ENCODE results near the gene R3HDM2. TPM values are rescaled to one million over a fixed set of nuclear protein-coding genes. Genes with fewer than 3 reads are reported as not detected.
"Not testable (repeated sequence)": the region's sequence is repeated elsewhere in the genome, so short reads cannot be mapped to it uniquely, and the experiment has no call there.

The R3HDM2 gene
- total RNA-seq, 1 donor from 2014 or later, result 19.2 TPM

DNA sequence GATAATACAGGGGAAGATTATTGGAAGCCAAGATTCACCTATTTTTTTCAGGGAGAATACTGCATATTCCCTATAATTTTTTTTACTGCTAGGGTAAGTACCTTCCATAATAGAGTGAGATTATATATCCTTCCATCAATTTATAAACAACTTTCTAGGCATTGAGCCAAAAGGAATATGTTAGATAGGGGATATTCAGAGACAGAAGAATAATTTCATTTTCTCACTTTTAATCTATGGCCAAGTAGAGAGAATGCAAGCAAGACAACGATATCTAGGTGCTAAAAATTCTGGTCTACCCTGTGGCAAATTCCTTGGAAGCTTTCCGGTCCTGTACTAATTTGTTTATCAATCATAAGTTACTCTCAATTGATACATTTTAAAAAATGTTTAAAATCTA lies 110.2 kb downstream of the R3HDM2 start:
- no peak overlapping the region for H3K4me3 ChIP-seq (ENCODE audit: insufficient read depth, low read depth, low read length)
- peaks cover 6% of the 10 kb centered on the region for H3K4me1 Mint-ChIP-seq (ENCODE audit: low read depth, unreplicated experiment)
- FAIRE-seq (no peak), DNase-seq (ENCODE audit: low read depth) (no peak)
- no peaks in the 10 kb centered on the region for H3K27me3 ChIP-seq (ENCODE audit: insufficient read depth, low read length)
- no peak overlapping the region for H3K4me2 ChIP-seq (ENCODE audit: low read length)
- no peak overlapping the region for H3K9ac ChIP-seq (ENCODE audit: low read length)
- H2AFZ ChIP-seq (ENCODE audit: low read depth, low read length), result no peak overlapping the region
- no peak overlapping the region for H3K27ac Mint-ChIP-seq (ENCODE audit: unreplicated experiment)
- H3K9me3 ChIP-seq (ENCODE audit: insufficient read depth, low read depth, low read length), result no peaks in the 10 kb centered on the region
- no peaks in the 10 kb centered on the region for H3K36me3 ChIP-seq (ENCODE audit: insufficient read depth, low read length)
- H3K4me3 Mint-ChIP-seq (ENCODE audit: unreplicated experiment), result no peak overlapping the region
- no peak for TF ChIP-seq CTCF (IDR thresholded peaks at IDR 0.05; ENCODE audit: insufficient read depth, low read depth, low read length)
- no peak for TF ChIP-seq EZH2 (IDR thresholded peaks at IDR 0.05; ENCODE audit: insufficient read depth, low read length)
- no peaks in the 10 kb centered on the region for H3K27me3 Mint-ChIP-seq (ENCODE audit: low read depth, unreplicated experiment)
- no peak overlapping the region for H3K27ac ChIP-seq (ENCODE audit: low read depth, low read length)
- peaks cover under 1% of the 10 kb centered on the region for H3K36me3 Mint-ChIP-seq (ENCODE audit: low read depth, unreplicated experiment)
- no peaks in the 10 kb centered on the region for H3K79me2 ChIP-seq (ENCODE audit: insufficient read depth, low read length)
- H4K20me1 ChIP-seq (ENCODE audit: insufficient read depth, low read length), result no peaks in the 10 kb centered on the region
- H3K9me3 Mint-ChIP-seq (ENCODE audit: unreplicated experiment), result no peaks in the 10 kb centered on the region
- no peaks in the 10 kb centered on the region for H3K4me1 ChIP-seq (ENCODE audit: insufficient read depth, low read length)

- Histone ChIP-seq H3K79me2 (ENCODE audit: insufficient read depth, low read length) (no peaks in the 10 kb centered on the region), H3K4me1 (ENCODE audit: insufficient read depth, low read length) (no peaks in the 10 kb centered on the region), H3K36me3 (ENCODE audit: insufficient read depth, low read length) (no peaks in the 10 kb centered on the region), H2AFZ (ENCODE audit: low read depth, low read length) (no peak overlapping the region), H3K27me3 (ENCODE audit: insufficient read depth, low read length) (no peaks in the 10 kb centered on the region), H3K4me3 (ENCODE audit: insufficient read depth, low read depth, low read length) (no peak overlapping the region), H3K9me3 (ENCODE audit: insufficient read depth, low read depth, low read length) (no peaks in the 10 kb centered on the region), H3K4me2 (ENCODE audit: low read length) (no peak overlapping the region), H4K20me1 (ENCODE audit: insufficient read depth, low read length) (no peaks in the 10 kb centered on the region), H3K27ac (ENCODE audit: low read depth, low read length) (no peak overlapping the region), H3K9ac (ENCODE audit: low read length) (no peak overlapping the region)
- H3K36me3 Mint-ChIP-seq (ENCODE audit: low read depth, unreplicated experiment), result peaks cover 3% of the 10 kb centered on the region
- no peak for TF ChIP-seq EZH2 (IDR thresholded peaks at IDR 0.05; ENCODE audit: insufficient read depth, low read length)
- H3K9me3 Mint-ChIP-seq (ENCODE audit: unreplicated experiment), result no peaks in the 10 kb centered on the region
- DNase-seq (ENCODE audit: low read depth) (no peak), FAIRE-seq (no peak)
- H3K4me3 Mint-ChIP-seq (ENCODE audit: unreplicated experiment), result no peak overlapping the region
- H3K4me1 Mint-ChIP-seq (ENCODE audit: low read depth, unreplicated experiment), result peaks cover 6% of the 10 kb centered on the region
- H3K27me3 Mint-ChIP-seq (ENCODE audit: low read depth, unreplicated experiment), result no peaks in the 10 kb centered on the region
- H3K27ac Mint-ChIP-seq (ENCODE audit: unreplicated experiment), result peak overlapping the region; percentile 50
Measured at GRCh38 chr12:57319678-57320469, 111.0 kb downstream of the R3HDM2 start.

DNA sequence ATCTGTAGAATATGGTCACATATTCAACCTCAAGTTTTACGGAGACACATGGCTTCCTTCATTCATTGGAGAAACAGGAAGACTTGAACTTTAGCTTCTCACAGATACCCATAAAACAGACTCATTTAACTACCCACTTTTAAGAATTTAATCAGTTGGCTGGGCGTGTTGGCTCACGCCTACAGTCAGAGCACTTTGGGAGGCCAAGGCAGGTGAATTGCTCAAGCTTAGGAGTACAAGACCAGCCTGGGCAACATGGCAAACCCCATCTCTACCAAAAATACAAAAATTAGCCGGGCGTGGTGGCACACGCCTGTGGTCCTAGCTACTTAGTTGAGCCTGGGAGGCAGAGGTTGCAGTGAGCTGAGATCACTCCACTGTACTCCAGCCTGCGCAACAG lies 115.2 kb downstream of the R3HDM2 start:
- Histone ChIP-seq H2AFZ (ENCODE audit: low read depth, low read length) (no peak overlapping the region), H3K27ac (ENCODE audit: low read depth, low read length) (no peak overlapping the region), H3K4me2 (ENCODE audit: low read length) (no peak overlapping the region), H3K4me1 (ENCODE audit: insufficient read depth, low read length) (no peaks in the 10 kb centered on the region), H3K9me3 (ENCODE audit: insufficient read depth, low read depth, low read length) (no peaks in the 10 kb centered on the region), H3K36me3 (ENCODE audit: insufficient read depth, low read length) (no peaks in the 10 kb centered on the region), H4K20me1 (ENCODE audit: insufficient read depth, low read length) (no peaks in the 10 kb centered on the region), H3K27me3 (ENCODE audit: insufficient read depth, low read length) (no peaks in the 10 kb centered on the region), H3K9ac (ENCODE audit: low read length) (no peak overlapping the region), H3K4me3 (ENCODE audit: insufficient read depth, low read depth, low read length) (no peak overlapping the region), H3K79me2 (ENCODE audit: insufficient read depth, low read length) (no peaks in the 10 kb centered on the region)
- H3K9me3 Mint-ChIP-seq (ENCODE audit: unreplicated experiment), result no peaks in the 10 kb centered on the region
- H3K4me1 Mint-ChIP-seq (ENCODE audit: low read depth, unreplicated experiment), result peaks cover 10% of the 10 kb centered on the region
- no peaks in the 10 kb centered on the region for H3K27me3 Mint-ChIP-seq (ENCODE audit: low read depth, unreplicated experiment)
- FAIRE-seq (no peak), DNase-seq (ENCODE audit: low read depth) (no peak)
- H3K27ac Mint-ChIP-seq (ENCODE audit: unreplicated experiment), result no peak overlapping the region
- H3K36me3 Mint-ChIP-seq (ENCODE audit: low read depth, unreplicated experiment), result peaks cover 3% of the 10 kb centered on the region
- TF ChIP-seq EZH2 (IDR thresholded peaks at IDR 0.05; ENCODE audit: insufficient read depth, low read length) (no peak), CTCF (IDR thresholded peaks at IDR 0.05; ENCODE audit: insufficient read depth, low read depth, low read length) (no peak)
- no peak overlapping the region for H3K4me3 Mint-ChIP-seq (ENCODE audit: unreplicated experiment)

DNA sequence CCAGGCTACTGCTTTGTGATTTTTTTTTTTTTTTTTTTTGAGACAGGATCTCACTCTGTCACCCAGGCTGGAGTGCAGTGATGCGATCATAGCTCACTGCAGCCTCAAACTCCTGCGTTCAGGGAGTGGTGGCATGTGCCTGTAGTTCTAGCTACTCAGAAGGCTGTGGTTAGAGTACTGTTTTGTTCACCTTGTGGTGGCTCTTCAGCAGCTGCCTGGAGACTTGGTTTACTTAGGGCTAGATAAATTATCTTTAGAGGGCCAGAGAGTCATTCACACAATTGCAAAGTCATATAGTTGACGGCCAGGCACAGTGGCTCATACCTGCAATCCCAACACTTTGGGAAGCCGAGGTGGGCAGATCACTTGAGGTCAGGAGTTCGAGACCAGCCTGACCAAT lies 118.6 kb downstream of the R3HDM2 start:
- H3K9ac ChIP-seq (ENCODE audit: low read length); H3K4me3 Mint-ChIP-seq (ENCODE audit: unreplicated experiment); H3K4me1 ChIP-seq (ENCODE audit: insufficient read depth, low read length); H3K27ac ChIP-seq (ENCODE audit: low read depth, low read length); H3K4me3 ChIP-seq (ENCODE audit: insufficient read depth, low read depth, low read length); H3K27me3 Mint-ChIP-seq (ENCODE audit: low read depth, unreplicated experiment); H3K79me2 ChIP-seq (ENCODE audit: insufficient read depth, low read length); H3K27me3 ChIP-seq (ENCODE audit: insufficient read depth, low read length); H3K36me3 ChIP-seq (ENCODE audit: insufficient read depth, low read length); H4K20me1 ChIP-seq (ENCODE audit: insufficient read depth, low read length); H3K36me3 Mint-ChIP-seq (ENCODE audit: low read depth, unreplicated experiment); H3K27ac Mint-ChIP-seq (ENCODE audit: unreplicated experiment); H3K4me2 ChIP-seq (ENCODE audit: low read length); H3K9me3 ChIP-seq (ENCODE audit: insufficient read depth, low read depth, low read length); H3K4me1 Mint-ChIP-seq (ENCODE audit: low read depth, unreplicated experiment); H2AFZ ChIP-seq (ENCODE audit: low read depth, low read length); H3K9me3 Mint-ChIP-seq (ENCODE audit: unreplicated experiment); FAIRE-seq; DNase-seq (ENCODE audit: low read depth): not testable (repeated sequence)

All from astrocyte (in vitro differentiated cells and primary cell).